Measurements from ENCODE around the gene CYGB. TPM values are rescaled to one million over a fixed set of nuclear protein-coding genes. Genes with fewer than 3 reads are reported as not detected.

The CYGB gene
- total RNA-seq, 1 donor from 2014 or later = 30.2 TPM

GRCh38 chr17:76541739-76542454, 4.4 kb upstream of the CYGB start:
- DNase-seq = no peak
- TF ChIP-seq CTCF (IDR thresholded peaks at IDR 0.05) = no peak
- H3K27ac ChIP-seq = no peak overlapping the region

GRCh38 chr17:76540381-76541300, 3.1 kb upstream of the CYGB start:
- peaks cover 84% of the 10 kb centered on the region for H3K4me1 ChIP-seq
- ATAC-seq = peak; percentile 95 to 98
- no peaks in the 10 kb centered on the region for H3K36me3 ChIP-seq
- H3K27ac ChIP-seq = peak overlapping the region; percentile 41
- peaks cover 22% of the 10 kb centered on the region for H3K27me3 ChIP-seq (ENCODE audit: low read depth)
- peak; percentile 30 for TF ChIP-seq CTCF (IDR thresholded peaks at IDR 0.05)
- H3K4me3 ChIP-seq = peak overlapping the region; percentile 46
- no peaks in the 10 kb centered on the region for H3K9me3 ChIP-seq
- intact Hi-C loops (cut with DNase I) = no loop called here
- peak; percentile 92 for DNase-seq

More at GRCh38 chr17:76541739-76542454, 4.4 kb upstream of the CYGB start:
- H3K9me3 ChIP-seq = no peaks in the 10 kb centered on the region
- peaks cover 16% of the 10 kb centered on the region for H3K27me3 ChIP-seq (ENCODE audit: low read depth)
- peaks cover 84% of the 10 kb centered on the region for H3K4me1 ChIP-seq
- no peaks in the 10 kb centered on the region for H3K36me3 ChIP-seq
- intact Hi-C loops (cut with DNase I) = no loop called here
- H3K4me3 ChIP-seq = no peak overlapping the region
- ATAC-seq = no peak

GRCh38 chr17:76539631-76540271, 2.2 kb upstream of the CYGB start, which contains the start of gene PRCD:
Gene PRCD (plus strand): TSS chr17:76540044. CDS start chr17:76540142, 98 bp downstream.
- Histone ChIP-seq H3K4me1 (peaks cover 79% of the 10 kb centered on the region), H3K27me3 (ENCODE audit: low read depth) (peaks cover 22% of the 10 kb centered on the region), H3K27ac (peak within 1 kb of the TSS; percentile 73), H3K9me3 (no peaks in the 10 kb centered on the region), H3K4me3 (peak within 1 kb of the TSS; percentile 58), H3K36me3 (no peaks in the 10 kb centered on the region)
- TF ChIP-seq CTCF (IDR thresholded peaks at IDR 0.05) = no peak
- DNase-seq (peak; percentile 43), ATAC-seq (no peak)
- intact Hi-C loops (cut with DNase I) = no loop called here

- DNase-seq (peak; percentile 27), ATAC-seq (no peak)
- H3K36me3 ChIP-seq = no peaks in the 10 kb centered on the region
- H3K4me3 ChIP-seq = peak overlapping the region; percentile 58
- no peaks in the 10 kb centered on the region for H3K9me3 ChIP-seq
- H3K27ac ChIP-seq = peak overlapping the region; percentile 73
- no peak for TF ChIP-seq CTCF (IDR thresholded peaks at IDR 0.05)
- H3K4me1 ChIP-seq = peaks cover 72% of the 10 kb centered on the region
- intact Hi-C loops (cut with DNase I) = no loop called here
- H3K27me3 ChIP-seq (ENCODE audit: low read depth) = peaks cover 22% of the 10 kb centered on the region
Observed at GRCh38 chr17:76538941-76539570, 1.5 kb upstream of the CYGB start.
